ENCODE data around the gene RERE.
A peak's percentile ranks its signal among the peaks of the same experiment; 100 is the strongest.

RERE gene

DNA sequence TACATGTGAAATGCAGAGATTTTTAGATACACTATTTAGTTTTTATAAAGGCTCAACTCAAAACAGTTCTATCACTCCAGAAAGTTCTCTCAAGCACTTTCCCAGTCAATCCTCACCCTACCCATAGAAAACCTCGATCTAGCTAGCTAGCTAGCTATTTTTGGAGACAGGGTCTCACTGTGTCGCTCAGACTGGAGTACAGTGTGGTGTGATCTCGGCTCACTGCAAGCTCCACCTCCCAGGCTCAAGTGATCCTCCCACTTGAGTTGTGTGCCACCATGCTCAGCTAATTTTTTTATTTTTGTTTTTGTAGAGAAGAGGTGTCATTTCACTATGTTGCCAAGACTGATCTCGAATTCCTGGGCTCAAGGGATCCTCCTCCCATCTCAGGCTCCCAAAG, 236.9 kb downstream of the RERE start:
- intact Hi-C loops (cut with DNase I): no loop called here
- DNase-seq: no peak

DNA sequence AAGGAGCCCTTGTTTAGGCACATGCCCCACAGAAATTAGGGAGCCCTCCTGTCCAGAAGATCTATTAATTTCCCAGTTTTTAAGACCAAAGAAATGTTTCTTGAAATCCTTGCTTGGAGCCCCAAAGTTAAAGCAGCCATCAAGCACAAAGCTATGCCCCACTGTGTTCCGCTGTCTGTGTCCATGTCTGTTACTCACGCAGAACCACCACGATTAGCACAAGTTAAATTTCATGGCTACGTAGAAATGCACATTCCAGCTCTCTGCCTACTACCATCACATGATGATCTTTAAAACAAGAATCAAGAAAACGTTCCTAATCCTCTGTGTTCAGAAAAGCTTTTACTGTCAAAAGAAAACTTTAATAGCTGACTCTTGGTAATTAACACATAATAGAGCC, 238.5 kb downstream of the RERE start:
- DNase-seq: no peak
- intact Hi-C loops (cut with DNase I): no loop called here

DNA sequence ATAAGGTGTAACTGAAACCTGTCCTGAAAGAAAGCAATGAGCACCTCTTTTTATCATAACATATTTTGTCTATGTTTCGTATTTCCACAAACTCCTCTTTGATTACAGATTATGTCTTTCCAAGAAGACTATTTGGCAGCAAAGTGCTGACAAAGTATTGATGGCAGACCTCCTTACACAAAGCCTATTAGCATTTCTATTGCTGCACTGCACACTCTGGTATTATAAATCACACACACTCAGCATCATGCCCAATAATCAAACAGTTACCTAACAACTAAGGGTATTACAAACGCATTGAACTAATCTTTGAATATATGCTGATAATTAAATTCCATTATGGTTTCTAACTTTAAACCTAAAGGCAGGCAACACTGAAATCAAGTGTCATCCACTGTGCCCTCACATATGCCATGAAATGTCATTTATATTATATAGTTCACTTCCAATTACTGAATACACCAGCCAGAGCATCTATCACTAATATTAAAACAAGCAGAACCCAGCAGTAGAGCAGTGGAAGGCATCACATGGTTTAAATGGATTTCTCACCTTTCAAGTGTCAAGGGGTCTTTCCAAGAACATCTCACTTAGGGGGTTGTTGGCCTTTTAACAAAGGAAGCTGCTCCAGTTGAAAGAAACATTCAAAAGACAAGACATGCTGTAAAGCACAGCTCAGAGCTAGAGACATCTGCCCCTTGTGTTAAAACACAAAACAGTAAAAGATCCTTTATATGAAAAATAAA, 239.1 kb downstream of the RERE start:
- intact Hi-C loops (cut with DNase I): no loop called here

DNA sequence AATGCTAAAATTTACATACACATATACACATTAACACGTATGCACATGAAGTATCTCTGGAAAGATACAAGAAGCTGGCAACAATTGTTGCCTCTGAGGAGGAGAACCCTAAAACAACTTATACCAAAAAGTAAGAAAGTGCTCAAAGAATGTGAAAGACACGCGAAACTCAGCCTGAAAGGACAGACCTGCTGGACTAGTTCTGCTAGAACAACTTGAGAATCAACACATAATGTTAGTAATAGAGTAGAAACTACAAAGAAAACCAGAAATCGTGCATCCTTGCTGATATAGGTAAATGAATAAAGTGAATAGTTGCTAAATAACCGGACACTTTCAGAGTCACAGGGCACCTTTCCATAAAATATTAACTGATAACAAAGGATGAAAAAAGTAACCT, 242.5 kb downstream of the RERE start:
- no peak for DNase-seq
- intact Hi-C loops (cut with DNase I): no loop called here

More for the DNA sequence above, 239.1 kb downstream of the RERE start:
- DNase-seq: no peak

DNA sequence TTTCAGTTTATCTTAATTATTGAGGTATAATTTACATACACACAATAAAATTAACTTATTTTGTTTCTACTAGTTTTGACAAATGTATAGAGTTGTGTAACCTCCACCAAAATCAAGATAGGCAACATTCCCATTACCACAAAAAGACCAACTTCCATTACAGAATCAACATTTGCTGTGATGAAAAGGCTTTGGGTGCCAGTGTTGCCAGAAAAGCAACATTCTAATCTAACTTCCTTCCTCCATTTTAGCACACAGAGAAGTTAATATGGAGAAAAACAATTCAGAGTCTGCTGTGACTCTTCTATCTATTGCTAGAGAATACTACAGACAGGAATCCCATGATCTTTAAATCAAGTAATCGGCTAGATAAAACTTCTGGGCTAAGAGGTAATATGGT, 245.3 kb downstream of the RERE start:
- intact Hi-C loops (cut with DNase I): no loop called here
- no peak for DNase-seq

DNA sequence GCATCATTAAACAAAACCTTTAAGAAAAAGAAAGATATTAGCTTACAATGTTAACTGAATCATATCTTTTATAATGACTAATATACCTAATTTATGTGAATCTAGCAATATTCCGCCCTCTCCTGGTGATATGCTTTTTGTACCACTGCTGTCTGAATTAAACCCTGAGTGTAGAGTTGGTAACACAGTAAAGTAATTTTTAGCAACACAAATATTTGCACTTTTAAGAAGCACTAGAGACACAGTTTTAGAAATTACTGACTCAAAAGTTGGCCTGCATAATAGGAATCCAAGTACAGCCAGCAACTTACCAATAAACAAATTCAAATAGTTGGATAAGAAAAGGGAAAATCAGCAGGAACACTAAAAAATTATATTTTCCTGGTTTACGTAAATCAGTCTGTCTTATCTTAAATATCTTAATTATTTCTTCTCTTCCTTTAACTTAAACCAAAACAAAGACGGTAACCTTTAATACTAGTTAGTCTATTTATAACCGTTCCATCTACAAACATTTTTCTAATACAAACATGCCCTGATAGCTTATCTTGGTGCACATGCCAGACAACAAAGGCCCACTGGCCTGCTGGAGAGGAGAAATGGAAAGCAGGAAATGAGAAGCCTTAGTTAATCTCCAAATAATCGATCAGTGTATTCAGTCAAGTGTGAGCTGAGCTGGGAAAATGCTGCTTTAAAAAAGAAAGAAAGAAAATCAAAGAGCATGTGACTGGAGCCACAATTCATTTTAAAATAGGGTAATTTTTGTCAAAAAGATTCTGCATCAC, 246.0 kb downstream of the RERE start:
- intact Hi-C loops (cut with DNase I): no loop called here
- DNase-seq: no peak

DNA sequence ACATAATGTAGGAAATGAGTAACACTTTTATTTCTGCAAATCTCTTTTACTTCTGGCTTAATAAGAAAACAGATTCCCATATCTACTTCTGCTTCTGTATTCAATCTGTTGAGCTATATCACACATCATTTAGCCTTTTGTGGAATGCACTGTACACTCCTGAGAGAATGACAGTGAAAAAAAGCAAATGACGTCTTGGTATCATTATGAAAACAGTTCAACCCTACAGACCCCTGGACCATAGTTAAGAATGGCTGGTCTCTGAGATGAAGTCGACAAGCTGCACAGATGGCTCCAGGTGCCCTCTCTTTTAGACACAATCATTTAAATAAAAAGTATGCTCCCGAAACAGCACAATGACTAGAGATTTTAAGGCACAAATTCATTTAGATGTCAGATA, 247.0 kb downstream of the RERE start:
- no peak for DNase-seq
- intact Hi-C loops (cut with DNase I): no loop called here

DNA sequence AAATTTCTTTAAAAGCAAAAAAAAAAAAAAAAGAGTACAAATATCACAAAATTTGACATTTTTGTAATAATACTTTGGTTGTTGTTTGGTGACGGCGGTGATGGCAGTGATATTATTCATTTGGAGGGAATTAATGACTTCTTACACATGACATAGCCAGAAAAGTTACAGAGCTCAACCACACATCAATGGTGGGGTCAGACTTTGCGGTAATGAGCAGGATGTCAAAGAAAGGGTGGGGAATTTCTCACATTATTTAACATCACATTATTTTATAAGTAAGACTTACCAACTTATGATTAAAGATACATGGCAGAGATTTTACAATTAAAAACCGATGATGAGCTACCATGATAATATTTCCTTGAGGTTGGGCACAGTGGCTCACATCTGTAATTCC, 248.2 kb downstream of the RERE start:
- DNase-seq: no peak
- intact Hi-C loops (cut with DNase I): loop anchor here (10.0 kb wide), 2 partner anchors 106 to 156 kb away; no protein-coding TSS in a partner anchor

DNA sequence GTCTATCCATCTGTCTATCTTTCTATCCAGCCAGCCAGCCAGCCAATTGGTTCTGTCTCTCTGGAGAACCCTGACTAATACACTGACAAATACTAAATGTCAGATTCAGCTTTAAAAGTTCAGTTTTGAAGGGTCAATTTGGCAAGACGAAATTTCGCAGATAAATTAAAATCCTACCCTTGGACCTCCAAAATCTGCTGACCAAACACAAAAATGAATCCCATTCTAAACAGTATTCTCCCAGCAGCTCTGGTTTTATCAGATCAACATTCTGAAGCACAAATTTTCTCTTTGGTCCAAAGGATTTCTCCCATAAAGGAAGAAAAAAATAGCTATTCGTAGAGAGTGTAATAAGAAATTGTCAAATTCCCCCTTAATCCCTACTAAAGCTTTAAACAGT, 248.6 kb downstream of the RERE start:
- DNase-seq: no peak
- intact Hi-C loops (cut with DNase I): loop anchor here (10.0 kb wide), 2 partner anchors 106 to 156 kb away; no protein-coding TSS in a partner anchor

DNA sequence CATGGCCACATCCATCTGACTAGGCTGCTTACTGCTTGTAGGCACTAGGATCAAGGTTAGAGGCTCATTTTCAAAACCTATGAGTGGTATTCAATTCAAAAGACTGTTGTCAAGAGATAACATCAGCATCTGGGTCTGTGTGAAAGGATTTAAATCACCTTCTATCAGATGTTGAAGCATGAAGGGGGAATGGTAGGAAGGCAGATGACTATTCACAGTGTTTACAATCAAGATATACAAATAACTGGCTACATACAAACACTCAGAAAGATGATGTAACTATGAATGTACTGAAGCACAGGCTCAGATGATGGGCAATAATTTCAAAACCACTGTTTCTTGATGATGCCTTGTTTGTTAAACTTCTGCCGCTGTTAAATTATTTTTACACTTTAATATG, 250.3 kb downstream of the RERE start:
- intact Hi-C loops (cut with DNase I): loop anchor here (10.0 kb wide), 2 partner anchors 108 to 158 kb away; no protein-coding TSS in a partner anchor
- no peak for DNase-seq

DNA sequence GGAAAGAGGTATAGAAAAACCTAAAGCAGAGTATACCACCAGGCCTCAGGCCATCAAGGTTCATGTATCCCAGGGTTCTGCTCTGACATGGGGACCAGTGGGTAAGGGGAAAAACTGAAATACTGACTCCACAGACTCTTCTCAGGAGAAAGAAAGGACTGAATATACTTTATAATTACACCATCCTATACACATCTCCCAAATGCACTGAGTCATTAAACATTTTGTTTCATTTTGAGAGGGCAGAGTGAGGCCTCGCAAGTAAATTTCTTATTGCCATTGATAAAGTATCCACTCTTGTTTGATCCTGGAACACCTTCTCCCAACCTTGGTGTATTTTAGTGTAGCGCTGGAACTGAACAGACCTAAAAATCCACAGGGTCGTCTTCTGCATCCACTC, 251.6 kb downstream of the RERE start:
- intact Hi-C loops (cut with DNase I): loop anchor here (10.0 kb wide), 2 partner anchors 109 to 159 kb away; no protein-coding TSS in a partner anchor
- no peak for DNase-seq

DNA sequence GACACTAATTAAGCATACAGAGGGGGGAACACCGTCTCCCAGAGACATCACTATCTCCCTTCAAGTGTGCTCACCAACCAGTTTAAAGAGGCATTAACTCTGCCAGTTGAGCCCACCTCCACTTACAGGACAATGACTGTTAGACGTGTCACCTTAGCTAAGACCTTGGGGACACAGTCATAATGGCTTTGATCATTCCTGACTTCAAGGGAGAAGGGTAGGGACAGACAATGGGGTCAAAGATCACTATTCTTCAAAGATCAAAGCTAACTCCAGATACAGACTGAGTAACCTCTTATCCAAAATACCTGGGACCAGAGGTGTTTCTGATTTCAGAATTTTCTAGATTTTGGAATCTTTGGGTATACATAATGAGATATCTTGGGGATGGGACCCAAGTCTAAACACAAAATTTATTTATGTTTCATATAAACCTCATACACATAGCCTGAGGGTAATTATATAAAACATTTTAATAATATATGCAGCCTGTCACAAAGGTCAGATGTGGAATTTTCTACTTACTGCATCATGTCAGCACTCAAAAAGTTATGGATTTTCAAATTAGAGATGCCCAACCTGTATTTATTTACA, 253.4 kb downstream of the RERE start:
- no peak for DNase-seq
- intact Hi-C loops (cut with DNase I): loop anchor here (10.0 kb wide), 2 partner anchors 111 to 161 kb away; no protein-coding TSS in a partner anchor

DNA sequence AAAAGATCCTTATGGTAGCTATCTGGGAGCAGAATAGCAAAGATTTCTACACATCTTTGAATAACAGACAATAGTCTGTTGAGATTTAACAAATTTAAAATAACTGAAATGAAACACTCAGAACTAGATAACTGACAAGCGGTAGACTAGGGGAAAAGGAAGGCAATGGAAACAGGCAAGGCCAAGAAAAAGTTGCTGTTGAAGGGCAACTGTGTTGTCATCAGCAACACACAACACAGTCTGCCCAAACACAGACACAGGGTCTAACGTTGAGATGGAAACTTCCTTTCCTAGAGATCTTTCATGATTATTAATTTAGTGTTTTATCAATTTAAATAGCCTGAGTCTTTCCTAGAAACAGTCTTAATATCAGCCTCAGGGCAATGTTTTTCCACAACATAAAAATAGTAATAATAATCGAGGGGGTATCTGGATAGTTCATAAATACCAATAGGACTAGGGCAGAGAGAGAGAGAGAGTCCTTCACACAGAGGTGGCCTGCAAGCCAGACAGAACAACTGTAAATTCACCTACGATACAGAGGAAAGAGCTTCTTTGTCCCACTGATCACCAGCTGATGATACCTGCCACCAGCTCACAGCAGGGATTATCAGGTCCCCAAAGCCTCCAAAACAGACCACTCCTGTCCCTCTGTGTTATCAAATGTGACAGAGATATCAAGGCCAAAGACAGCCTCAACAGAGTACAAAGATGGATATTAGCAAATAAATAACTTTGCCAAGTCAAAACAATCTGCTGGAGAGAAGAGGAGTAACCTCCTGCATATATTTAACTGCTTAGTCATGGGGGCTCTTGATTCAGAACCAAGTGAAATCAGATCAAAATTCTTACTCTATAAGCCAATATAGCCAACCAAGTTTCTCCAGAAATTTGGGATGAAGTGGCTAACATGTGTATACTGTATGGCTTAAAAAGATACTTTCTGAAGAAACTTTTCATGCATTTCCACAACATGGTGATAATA, 254.3 kb downstream of the RERE start:
- intact Hi-C loops (cut with DNase I): loop anchor here (10.0 kb wide), 2 partner anchors 112 to 162 kb away; no protein-coding TSS in a partner anchor
- DNase-seq: no peak

DNA sequence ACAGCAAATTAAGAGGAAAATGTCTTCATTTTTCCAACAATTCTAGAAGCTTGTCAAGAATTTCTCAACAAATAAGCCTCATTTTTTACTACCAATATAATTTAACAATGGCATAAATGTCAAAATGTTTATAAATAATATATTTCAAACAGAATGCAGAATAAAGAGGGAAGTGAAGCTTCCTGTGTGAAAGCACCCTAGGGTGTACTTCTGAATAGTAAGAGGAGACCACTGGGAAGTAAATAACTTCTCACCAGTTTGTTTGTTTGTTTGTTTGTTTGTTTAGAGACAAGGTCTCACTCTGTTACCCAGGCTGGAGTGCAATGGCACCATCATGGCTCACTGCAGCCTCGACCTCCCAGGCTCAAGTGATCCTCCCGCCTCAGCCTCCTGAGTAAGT, 255.2 kb downstream of the RERE start:
- intact Hi-C loops (cut with DNase I): loop anchor here (10.0 kb wide), 2 partner anchors 113 to 163 kb away; no protein-coding TSS in a partner anchor
- no peak for DNase-seq

DNA sequence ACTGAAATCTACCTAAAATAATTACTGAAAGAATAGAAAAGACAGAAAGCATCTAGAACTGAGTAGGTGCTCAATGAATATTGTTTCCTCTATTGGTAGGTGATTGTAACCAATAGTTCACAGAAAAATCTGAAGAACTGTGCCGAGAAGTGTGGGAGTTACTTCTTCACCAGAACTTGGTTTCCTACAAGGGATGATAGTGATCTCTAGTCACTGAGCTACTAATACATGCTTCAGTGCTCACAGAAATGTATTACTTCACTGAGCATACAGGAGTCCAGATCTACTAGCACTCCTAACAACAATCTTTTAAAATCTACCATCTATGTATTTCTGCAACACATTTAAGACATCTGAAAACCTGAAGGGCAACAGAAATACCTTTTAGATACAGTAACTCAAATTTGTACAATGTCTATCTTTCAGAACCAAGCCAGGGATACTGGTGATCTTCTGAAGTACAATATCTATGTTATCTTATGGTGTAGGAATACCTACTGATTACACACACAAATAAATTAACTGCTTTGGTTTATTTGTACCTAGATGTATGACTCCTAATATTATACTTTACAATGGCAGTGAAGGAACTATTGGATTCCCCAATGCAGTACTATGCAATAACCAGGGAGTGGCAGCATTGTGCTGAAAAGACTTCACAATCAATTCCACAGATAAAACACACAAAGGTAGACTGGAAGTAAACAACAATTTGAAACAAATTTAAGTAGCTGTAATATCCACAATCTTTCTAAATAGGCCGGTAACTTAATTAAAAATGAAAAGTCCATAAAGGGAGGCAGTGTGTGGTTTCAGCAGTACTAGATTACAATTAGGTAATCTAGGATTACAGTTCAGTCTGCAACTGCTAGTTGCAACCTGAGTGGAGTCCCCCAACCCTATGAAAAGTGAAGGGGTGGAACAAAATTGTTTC, 256.6 kb downstream of the RERE start:
- DNase-seq: peak in 24 of 42 donors; percentile 14 to 73 (median 46)
- intact Hi-C loops (cut with DNase I): loop anchor here (10.0 kb wide), 2 partner anchors 114 to 164 kb away; no protein-coding TSS in a partner anchor

DNA sequence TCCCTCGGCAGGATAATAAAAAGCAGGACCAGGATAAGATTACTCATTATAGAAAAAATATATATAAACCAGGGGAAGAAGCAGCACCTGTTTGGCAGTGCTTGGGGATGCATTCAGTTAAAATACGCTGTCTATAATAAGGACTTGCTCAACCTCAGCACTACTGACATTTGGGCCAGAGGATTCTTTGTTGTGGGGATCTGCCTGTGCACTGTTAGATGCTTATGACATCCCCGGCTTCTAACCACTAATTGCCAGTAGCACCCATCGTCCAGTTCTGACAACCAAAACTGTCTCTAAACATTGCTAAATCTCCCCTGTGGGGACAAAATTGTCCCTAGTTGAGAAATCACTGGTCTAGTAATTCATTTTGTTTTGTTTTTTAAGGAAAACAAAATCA, 257.4 kb downstream of the RERE start:
- no peak for DNase-seq

DNA sequence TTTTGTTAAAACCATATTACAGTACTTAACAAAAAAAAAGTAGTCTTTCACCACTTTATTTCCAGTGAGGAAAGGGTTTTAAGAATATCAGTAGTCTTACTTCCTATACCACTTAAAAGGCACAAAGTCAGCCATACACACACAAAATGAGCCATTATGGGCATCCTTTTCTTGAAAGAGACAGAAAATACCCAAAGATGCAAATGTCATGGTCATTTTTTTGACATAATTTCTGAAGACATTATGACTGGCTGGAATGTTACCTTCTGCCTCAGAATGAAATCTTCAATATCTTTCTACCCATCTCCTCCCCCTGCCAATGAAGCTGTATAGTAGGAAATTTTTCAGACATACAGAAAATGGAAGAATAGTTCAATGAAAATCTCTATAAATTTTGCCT, 261.9 kb downstream of the RERE start:
- intact Hi-C loops (cut with DNase I): no loop called here
- no peak for DNase-seq

More for the DNA sequence above, 257.4 kb downstream of the RERE start:
- intact Hi-C loops (cut with DNase I): loop anchor here (10.0 kb wide), 2 partner anchors 115 to 165 kb away; no protein-coding TSS in a partner anchor

Measured in head of caudate nucleus (tissue), 42 donors.